HL-60/S4 treated with phorbol 12-myristate 13-acetate at 8.2 ng/mL for 4 days and 3 days (cell line): ENCODE measurements around the gene DROSHA.
"Not testable (repeated sequence)": the region's sequence is repeated elsewhere in the genome, so short reads cannot be mapped to it uniquely, and the experiment has no call there.

Experiments
- in situ Hi-C: fragments of 300-500 bp; cut with MboI; formaldehyde crosslinking; loops from 2 replicates; pipeline ENCODE4 v1.15.0; 2022; ENCODE audit warnings: low sequenced_read_pairs

DROSHA gene

DNA sequence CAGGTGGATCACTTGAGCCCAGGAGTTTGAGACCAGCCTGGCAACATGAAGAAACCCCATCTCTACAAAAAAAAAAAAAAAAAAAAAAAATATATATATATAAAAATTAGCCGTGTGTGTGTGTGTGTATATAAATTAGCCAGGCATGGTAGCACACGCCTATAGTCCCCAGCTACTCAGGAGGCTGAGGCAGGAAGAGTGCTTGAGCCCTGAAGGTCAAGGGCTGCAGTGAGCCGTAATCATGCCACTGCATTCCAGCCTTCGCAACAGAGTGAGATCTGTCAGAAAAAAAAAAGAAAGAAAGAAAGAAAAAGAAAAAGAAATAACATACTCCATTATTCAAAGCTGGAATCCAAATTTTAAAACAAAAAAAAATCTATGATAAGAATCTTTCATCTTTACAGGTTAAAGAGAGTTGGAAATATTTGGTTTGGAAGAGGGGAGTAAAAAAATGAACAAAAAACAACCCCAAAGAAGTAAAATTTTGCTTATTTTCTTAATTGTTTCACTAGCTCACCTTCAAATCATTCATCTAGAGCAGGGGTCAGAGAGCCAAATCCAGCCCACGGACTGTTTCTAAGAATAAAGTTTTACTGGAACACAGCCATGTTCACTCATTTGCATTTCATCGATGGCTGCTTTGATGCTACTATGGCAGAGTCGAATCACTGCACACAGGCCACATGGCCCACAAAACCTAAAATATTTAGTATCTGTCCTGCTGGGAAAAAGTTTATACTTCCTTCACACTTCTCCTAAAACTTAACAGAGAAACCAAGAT is 109.9 kb downstream of the DROSHA start:
- in situ Hi-C loops: no loop called here

DNA sequence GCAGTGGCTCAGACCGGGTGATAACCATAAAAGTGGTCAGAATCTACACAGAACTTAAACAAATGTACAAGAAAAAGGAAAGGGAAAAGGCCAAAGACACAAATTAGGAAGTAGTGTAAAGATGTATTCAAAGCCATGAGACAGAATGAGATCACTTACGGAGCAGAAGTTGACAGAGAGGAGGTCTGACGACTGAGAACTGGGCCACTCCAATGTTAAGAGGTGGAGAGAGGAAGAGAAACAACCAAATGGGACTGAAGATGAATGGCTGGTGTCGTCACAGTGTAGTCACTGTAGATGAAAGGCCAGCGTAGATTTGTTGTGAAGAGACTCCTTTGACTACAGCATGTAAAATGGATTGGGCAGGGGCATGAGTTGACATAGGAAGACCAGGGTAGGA is 114.4 kb downstream of the DROSHA start:
- in situ Hi-C loops: no loop called here

DNA sequence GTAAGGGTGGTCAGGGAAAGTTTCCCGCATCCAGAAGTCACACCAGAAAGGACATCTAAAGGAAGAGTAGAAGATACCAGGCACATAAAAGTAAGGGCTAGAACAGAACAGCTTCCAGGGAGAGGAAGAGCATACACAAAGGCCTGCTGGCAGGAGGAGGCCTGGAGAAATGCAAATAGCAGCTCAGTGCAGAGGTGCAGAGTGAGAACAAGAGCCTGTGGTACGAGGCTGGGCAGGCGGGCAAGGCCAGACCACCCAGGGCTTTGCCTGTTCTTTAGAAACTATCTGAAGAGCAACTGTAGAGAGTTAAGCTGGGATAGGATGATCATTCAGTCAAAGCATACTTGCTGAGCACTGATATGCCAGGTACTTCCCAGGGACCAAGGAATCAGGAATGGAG is 115.3 kb downstream of the DROSHA start:
- in situ Hi-C loops: no loop called here

DNA sequence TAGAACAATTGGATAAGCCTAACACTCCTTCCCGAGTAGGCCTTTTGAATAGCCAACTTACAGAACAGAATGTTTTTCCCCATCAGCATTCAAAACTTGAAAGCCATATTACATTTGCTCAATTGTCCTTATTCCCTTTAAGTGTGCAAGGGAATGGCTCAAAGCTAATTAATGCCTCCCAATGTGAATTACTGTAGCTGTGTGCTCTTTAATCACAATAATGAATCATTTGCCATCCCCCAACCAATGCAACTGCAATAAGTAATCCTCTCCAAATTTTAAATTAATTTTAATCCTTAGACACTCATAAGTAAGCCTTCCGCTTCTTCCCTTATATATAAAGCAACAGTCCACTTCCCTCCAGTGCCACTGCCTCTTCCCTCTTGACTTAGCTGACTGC is 115.9 kb downstream of the DROSHA start:
- in situ Hi-C loops: no loop called here

DNA sequence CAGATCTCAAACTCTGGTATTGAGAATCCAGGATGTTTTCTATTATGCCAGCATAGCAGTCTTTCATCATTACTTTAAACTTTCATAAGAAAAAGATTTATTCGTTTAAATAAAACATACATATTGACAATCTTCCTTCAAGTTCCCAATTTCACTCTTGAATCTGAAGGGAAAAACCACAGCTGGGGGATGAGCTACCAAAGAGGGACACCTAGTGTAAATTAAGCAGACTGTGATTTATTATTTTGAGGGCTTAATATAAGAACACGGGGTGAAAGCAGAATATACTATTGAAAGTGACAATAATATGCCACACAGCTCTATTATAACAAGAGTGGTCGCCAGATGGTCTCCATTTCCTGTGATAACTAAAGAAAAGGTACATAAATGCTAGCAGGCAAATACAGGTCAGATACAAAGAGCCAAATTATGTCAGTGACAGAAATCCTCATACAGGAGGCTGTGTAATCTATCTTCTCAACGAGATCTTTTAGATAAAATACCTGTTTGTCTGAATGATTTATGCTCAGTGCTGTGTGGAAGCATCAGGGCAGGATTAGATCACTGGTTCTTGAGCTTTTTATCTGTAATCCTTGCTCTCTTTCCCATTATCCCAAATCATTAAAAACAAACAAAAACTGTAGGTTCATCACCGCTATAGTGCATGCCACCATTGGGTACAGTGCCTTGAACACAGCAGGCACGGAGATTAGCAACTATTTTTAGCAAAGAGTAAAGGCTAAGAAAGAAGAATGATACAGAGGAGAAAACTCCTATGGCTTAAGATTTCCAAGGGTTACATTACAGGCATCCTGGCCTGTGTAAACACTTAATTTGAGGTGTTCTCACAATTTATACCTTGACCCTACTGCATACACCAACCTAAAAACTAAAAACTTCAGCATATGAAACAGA is 116.6 kb downstream of the DROSHA start:
- in situ Hi-C loops: no loop called here

DNA sequence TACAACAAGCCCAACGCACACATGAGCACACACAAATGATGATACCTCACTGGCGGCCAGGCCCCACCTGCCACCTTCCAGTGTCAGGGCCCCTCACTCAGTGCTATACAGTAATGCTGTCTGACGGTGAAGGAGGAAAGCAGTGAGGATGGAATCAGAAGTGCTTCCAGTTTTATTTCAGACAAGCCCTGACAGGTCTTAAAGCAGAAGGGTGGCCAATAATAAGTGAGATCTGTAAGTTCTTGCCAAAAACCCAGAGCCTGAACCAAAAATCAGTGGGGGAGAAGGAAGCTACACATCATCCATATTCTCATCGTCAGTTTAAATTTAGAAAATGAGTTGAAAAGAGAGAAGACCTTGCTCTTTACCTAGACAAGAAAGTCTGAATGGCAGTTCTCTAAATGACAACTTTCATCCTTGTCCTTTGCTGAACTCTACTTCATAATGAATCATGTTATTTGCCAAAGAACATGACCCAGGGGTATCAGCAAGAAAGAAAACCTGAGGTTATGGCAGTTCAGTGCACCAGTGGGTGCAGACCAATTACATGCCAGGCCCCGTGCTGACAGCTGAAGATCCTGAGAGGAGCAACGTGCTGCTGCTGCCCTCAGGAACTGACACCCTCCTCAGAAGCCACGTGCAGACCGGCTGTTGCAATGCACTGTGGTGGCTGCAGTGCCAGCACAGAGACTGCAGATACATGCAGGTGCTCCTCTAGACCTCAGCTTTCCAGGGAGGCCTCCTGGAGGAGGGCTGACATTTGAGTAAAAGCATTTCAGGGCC is 118.7 kb downstream of the DROSHA start:
- in situ Hi-C loops: no loop called here

DNA sequence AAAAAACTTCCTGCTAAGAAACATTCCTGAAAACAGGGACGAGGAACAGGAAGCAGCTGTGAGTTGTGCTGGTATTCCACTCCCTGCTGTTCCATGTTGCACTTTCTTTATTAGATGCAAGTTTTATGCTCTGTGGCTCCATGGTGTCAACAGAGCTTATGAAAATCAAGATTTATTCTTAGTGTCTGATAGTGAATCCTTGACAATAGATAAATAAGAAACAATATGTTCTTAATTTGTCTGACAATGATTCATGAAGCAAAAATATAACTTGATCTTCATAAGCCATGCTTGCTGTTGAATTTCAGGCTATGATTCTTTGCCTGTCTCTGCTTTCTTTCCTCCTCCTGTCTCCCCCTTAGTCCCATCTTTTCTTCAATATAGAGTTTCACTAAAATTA is 119.6 kb downstream of the DROSHA start:
- in situ Hi-C loops: no loop called here

DNA sequence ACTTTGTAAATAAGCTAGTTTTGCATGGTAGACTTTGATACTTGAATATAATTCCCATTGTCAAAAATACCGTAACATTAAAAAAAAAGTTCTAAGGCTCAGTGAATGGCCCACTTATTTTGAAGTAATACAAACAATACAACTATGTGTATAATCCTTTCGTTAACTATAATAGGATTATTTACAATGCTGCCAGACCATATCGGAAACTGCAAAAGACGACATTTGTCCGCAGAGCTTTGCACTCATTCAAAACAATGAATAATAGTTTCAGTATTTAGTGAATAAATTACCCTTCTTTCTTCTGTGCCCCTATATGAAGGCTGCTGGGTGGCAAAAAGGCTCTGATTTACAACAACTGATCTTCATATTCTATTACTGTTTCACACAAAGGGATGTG is 121.8 kb downstream of the DROSHA start:
- in situ Hi-C loops: no loop called here

DNA sequence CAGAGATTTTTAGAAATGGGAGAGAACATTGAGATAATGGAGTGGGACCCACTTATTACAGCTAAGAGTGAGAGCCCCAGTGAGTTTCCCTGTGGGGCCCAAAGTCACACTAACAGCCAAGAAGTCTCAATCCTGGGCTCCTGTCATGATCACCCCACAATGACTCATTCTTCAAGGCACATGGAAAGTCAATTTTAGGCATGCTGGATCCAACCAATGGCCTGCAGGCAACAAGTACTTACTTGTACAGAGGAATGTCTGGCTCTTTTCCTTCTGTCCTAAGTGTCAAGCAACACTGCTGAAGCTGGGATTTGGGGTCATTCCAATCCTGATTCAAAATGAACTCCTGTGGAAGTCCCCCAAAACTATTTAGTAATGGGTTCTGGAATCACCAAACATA is 123.1 kb downstream of the DROSHA start:
- in situ Hi-C loops: no loop called here

DNA sequence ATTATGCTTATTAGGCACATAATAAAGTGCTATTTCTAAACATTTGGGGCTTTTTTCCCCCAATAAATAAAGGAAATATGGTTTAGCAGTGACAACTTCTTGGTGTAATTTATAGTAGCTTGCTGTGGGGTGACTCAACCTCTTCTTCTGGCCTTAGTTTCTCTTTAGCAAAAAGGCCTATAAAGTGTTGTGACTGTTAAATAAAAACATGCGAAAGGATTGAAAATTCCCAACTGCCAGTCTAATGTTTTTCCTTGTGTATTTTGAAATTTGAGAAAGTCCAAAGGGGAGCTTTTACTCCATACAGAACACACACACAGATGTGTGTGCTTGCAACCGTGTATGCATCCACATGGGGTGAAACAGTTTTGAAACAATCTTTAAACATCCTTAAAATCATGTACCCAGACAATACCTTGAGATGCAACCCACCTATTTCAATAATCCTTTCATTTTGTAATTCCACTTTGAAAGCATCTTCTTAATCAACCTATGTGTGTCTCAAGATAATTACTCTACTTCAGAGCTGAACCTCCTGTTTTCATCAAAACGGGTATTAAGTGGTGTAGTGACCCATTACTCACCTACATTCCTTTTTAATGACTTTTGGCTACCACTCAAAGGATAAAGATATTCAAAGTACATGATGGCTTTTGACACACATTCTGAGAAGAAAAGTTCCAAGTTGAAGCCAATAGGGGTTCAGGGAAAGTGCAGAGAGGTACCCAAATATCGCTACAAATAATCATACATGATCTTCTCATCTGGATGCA is 123.8 kb downstream of the DROSHA start:
- in situ Hi-C loops: no loop called here

DNA sequence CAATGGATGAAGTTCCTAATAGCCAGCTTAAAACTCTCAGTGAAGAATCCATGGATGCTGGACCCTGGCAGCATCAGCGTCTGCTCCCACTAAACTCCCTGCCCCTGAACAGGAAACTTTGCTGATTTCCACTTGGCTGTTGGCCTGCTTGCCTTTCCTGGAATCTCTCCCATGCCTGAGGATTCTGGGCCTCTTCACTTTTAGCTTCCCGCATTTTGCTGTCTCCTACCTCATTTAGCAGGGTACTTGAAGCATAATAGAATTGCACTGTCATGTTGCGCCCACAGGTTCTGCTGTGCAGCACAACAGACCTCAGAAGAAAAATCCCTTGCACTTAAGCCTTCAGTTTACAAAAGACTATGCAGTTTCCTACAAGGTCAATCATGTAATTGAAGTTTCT is 127.6 kb downstream of the DROSHA start:
- in situ Hi-C loops: no loop called here

DNA sequence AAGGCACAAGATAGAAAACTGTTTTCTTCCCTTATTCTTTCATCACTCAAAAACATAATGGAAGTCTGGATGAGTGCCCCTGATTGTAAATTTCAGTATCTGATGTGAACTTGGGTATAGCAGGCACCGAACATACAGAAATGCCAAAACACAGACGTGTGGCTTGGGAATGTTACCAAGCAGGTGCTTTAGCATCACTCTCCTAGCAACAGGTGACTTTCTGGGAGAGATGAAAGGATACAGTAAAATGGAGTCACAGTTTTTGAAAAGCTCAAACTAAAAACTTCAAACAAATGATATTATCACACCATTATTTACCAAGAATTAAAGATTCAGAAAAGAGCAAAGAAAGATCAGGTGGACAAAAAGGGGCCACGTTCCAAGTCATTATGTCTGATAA is 130.2 kb downstream of the DROSHA start:
- in situ Hi-C loops: no loop called here

DNA sequence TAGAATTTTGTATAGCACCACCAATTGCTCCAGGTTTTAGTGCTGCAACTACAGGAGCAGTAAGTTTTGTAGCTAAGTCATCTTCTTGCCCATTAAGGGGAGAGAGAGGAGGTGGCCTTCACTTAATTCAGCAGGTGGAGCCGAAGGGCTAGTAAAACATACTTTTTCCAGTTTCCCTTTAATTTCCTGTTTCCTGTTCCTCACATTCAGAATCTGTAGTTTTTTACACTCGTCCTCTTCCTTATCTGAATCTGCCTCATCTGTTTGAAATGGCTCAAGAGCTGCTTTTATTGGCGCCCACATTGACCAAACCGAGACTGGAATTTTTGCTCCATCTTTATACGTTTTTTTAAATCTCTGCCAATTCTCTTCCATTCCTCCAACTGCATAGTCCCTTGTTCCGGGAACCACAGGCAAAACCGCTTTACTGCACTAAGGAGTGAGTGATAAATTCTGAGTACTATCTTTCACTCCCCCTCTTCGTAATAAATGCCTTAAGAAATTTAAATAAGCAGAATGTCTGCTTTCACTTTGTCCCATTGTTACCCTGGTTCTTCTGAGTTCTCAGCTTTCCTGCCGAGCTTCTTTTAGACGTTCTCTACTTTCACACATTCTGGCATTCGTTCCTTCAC is 133.9 kb downstream of the DROSHA start:
- in situ Hi-C loops: no loop called here

DNA sequence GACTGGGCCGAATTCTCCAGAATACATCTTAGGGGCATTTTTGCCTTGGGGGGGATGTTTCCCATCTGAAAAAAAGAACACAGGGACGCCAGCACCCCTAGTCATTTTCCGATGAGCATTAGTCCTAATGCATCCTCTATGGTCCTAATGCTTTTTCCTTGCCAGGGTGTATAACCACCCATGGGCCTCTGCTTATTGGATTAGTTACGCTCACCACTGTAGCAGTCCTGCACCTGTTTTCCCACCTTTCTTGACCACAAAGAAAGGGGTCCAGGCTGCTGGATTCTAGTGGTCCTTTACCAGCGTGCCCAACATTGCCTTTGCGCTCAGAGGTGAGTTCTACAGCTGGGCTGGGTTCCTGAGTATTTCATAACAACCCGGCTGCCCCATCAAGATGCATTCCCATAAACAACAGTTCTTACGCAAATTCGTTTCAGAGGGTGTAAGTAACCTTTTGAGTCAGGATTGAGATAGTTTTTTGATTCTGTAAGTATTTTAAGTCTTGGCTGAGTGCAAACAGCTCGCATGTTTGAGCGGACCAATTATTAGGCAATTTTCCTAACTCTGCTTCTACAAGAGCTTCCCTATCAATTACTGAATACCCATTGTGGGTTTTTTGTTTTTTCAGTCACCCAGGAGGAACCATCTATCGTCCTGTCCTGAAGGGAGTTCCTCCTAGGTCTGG is 135.1 kb downstream of the DROSHA start:
- in situ Hi-C loops: no loop called here

DNA sequence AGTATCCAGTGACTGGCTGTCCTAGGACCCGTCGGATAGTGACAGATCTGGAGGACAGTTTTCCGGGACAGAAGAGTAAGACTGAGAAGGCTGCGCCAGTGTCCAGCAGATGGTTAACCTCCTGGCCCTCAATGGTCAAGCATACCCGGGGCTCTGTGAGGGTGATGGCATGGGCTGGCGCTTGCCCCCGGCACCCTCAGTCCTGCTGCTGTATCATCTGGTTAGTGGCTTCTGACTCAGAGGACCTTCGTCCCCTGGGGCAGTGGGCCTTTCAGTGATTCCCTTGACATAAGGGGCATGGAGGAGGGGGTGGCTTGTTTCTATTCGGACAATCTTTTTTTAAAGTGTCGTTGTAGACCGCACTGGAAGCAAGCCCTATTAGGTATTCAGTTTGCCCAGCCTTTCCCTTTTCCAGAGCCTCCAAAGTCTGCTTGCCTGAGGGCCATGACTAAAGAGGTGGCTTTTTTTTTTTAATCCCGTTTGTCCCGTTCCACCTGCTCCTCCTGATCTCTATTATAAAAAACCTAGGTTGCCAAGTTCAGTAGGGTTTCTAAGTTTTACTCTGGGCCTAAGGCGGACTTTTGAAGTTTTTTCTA is 136.3 kb downstream of the DROSHA start:
- in situ Hi-C loops: not testable (repeated sequence)

DNA sequence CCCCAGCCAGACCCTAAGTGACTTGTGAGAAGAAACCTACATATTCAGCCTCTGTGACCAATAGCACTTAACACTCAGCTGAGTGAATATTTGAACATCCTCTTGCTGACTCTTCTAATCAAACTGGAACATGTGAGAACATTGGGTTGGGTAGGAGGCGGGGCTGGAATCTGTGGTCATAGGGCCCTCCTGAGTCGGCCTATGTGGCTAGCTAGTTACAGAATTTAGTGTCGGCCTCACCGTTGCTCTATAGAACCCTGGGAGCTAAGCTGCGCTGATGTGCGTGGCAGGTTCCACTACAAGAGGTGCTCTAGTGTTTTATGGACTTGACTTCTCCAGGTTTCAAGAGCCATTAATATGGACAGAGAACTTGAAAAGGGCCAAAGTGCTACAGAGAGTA is 138.8 kb downstream of the DROSHA start:
- in situ Hi-C loops: no loop called here

DNA sequence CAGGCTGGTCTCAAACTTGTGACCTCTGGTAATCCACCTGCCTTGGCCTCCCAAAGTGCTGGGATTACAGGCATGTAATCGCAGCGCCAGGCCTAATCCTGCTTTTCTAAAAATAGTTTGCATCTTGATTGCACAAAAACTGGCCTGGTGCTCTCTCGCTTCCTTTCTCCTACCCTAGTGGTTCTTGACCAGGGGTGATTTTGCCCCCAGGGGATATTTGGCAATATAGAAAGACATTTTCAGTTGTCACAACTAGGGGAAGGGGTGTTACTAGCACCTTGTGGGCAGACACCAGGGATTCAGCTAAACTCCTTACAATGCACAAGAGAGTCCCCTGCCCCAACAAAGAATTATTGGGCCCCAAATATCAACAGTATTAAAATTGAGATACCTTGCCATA is 139.8 kb downstream of the DROSHA start:
- in situ Hi-C loops: no loop called here

DNA sequence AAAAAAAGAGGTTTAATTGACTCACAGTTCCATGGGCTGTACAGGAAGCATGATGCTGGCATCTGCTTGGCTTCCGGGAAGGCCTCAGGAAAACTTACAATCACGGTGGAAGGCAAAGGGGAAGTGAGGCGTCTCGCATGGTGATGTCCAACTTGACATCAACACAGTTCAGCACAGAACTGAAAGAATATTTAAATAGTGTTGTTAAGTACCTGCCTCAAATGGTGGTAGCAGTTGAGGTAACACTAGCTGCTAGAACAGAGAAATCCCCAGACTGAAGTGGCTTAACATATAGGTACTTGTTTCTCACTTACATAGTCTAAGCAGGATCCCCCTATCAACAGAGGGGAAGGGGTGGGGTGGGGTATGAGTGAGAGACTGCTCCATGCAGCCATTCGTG is 141.6 kb downstream of the DROSHA start:
- in situ Hi-C loops: no loop called here
